DMS53 treated with DMSO at 0.1 percent for 48 hours (cell line): Measurements from ENCODE around the gene PICALM.
A peak's percentile ranks its signal among the peaks of the same experiment; 100 is the strongest.
"Not testable (repeated sequence)": the region's sequence is repeated elsewhere in the genome, so short reads cannot be mapped to it uniquely, and the experiment has no call there.

Source experiments
- DNase-seq: peaks from one replicate; lab custom pipeline; 2025; ENCODE audit not compliant: unreplicated experiment; lab: John Stamatoyannopoulos, UW

Gene PICALM, protein sequence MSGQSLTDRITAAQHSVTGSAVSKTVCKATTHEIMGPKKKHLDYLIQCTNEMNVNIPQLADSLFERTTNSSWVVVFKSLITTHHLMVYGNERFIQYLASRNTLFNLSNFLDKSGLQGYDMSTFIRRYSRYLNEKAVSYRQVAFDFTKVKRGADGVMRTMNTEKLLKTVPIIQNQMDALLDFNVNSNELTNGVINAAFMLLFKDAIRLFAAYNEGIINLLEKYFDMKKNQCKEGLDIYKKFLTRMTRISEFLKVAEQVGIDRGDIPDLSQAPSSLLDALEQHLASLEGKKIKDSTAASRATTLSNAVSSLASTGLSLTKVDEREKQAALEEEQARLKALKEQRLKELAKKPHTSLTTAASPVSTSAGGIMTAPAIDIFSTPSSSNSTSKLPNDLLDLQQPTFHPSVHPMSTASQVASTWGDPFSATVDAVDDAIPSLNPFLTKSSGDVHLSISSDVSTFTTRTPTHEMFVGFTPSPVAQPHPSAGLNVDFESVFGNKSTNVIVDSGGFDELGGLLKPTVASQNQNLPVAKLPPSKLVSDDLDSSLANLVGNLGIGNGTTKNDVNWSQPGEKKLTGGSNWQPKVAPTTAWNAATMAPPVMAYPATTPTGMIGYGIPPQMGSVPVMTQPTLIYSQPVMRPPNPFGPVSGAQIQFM

DNA sequence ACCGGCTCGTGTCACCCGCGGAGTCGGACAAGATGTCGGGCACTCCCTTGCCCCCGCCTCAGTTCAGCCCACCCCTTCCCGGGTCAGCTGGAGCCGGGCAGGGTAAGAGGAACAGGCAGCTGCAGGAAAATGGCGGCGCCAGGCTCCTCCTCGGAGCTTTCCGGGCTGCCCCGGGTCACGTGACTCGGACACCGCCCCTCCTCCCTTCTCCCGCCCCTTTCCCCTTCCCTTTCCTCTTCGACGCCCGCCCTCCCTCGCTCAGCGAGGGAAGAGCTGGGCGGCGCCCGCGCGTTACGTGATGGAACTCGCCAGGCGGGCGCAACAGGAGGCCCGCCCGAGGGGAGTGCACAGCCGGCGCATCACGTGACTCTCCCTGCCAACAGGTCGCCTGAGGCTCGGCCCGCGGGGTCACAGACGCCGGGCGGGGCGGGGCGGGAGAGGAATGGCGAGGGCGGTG, at the start of gene PICALM:
Gene PICALM, minus strand, starts transcription at position 134 of the 457 bp plus-strand sequence. CDS start 304 bp downstream, outside the sequence.
- DNase-seq = peak; percentile 100

DNA sequence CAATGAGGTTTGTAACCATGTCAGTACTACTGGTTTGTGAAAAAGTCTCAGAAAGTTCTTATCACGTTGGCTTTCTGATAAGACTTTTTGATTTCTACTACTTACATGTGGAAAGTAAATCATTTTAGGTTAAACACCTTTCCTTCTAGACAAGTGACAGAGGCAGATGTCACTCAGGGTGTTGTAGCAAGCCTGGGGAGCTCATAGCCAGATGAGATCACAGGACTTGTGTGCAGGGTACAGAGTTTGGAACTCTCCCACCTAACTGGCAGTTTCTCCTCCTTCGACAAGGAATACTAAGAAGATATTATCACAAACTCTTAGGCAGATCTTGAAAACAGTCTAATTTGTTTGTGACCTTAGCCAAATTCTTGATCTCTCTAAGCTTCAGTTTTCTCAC, 49.4 kb upstream of the PICALM start:
- DNase-seq = no peak

DNA sequence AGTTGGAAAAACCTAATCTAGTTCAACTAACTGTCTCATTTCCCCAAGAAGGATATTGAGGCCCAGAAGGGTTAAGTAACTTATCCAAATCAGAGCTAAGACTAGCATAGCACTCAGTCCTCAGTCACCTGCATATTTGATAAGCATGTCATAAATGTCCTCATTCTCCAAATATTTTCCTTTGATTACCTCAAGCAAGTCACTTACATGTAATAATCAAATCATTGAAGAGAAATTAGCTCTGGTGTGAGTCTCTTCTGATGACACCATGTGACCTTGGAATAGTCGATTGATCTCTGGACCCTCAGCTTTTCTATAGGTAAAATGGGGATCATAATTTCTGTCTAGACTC, 48.8 kb upstream of the PICALM start:
- no peak for DNase-seq

DNA sequence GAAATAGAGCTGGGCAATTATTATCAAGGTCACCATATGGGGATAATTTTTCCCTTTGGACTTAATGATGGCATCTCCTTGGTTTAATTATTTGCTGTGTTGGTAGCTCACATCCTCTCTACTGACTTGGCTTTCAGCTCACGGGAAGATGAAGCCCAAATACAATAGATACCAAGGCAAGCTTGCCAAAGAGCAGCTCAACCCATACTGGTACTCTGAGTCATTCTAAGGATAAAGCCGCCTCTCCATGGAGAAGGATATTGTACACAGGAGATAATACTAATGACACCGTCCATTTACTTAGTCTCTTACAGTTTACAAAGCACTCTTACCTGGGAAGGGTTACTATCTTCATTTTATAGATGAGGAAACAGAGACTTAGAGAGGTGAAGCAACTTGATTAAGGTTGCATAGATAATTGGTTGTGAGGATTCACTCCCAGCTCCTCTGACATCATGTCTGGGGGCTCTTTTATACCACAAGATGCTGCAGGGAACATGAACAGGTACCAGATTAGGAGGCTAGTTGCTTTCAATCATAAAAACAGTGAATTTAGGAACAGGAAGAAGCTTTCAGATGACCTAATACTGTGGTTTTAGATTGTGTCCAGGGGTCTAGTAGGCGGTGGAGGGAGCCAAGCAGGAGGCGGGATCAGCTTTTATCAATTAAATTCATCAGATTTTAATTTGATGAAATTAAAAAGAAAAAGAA, 48.3 kb upstream of the PICALM start:
- no peak for DNase-seq

DNA sequence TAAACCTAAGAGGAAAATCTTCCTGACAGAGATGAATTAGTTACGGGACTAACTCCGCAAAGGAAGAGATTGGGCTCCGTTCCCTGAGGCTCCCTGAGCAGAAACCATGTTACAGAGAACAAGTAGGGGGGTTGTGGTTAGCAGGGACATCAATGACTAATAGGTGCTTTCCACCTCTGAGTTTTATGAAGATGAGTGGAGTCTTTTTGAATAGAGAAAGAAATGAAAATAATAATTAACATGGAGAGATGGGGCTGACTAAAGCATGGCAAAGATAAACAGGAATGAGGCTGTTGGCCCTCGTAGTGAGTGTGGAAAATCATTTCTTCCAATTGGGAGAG, 47.5 kb upstream of the PICALM start:
- DNase-seq = no peak

DNA sequence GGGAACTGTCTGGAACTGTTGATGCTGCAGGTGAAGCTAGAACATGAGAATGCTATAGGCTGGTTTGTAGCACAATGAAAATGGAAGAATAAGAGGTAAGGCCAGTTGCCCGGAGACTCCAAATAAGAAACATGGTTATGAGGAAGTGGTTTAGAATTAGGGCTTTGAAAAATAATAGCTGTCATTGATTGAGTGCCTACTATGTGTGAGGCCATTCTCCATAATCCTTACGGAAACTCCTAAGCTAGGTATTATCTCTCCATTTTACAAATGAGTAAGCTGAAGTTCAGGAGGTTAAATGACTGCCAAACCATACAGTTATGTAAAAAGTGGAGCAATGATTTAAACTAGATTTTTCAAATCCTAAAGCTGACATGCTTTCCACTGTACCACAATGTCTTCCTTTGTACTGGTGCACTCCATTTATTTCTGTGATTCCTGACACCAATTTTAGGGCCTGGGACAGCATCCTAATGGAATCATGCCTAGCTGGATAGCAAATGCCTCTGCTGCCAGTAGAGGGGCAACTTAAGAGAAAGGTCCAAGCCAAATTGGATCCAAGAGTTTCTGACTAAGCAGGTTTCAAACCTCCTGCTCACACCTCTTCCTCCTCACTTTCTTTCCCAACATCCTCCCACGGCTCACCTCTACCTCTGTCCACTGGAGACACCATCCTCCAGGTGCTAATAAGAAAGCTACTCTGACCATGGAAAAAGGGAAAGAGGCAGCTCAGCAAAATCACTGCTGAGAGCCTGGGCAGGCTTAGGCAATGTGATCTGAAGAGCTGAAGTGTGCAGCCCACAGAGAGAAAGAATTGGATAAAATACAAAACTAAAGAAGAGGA, 46.9 kb upstream of the PICALM start:
- no peak for DNase-seq

DNA sequence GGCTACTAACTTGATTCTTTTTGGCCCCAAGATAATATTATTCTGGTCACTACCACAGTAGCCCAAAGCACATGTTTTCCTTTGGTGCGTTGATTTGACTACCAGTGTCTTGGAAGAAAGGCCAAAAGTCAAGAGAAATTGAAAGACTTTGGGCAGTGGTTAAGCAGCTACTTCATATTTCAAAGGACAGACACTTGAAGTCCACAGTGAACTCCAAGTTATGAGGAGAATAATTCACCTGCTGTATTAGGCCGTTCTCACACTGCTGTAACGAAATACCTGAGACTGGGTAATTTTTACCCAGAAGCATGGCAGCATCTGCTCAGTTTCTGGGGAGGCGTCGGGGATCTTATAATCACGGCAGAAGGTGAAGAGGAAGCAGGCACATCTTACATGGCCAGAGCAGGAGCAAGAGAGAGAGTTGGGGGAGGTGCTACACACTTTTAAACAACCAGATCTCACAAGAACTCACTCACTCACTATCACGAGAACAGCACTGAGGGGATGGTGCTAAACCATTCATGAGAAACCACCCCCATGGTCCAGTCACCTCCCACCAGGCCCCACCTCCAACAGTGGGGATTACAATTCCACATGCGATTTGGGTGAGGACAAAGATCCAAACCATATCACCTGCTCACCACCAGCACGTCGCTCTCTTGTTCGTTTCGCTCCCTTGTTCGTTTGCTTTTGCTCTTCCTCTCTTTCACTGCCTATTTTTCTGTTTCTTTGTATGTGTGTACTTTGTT, 40.2 kb upstream of the PICALM start:
- no peak for DNase-seq

DNA sequence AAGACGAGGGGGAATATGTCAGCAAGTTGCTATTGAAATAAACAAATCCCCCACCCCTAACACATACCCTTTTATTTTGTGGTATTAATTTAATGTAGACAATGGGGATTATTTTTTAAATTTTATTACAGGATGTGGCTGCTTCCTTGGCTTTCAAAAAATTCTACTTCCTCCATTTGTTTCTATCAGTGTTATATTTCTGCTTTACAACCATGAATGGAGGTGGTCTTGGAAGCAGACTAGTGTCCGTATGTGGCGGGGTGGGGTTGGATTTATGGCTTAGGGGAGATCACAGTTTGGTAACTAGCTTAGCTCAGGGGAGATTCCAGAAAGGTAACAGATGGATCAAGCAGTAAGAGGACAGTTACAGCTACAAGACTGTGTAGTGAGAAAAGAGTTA, 39.3 kb upstream of the PICALM start:
- no peak for DNase-seq

DNA sequence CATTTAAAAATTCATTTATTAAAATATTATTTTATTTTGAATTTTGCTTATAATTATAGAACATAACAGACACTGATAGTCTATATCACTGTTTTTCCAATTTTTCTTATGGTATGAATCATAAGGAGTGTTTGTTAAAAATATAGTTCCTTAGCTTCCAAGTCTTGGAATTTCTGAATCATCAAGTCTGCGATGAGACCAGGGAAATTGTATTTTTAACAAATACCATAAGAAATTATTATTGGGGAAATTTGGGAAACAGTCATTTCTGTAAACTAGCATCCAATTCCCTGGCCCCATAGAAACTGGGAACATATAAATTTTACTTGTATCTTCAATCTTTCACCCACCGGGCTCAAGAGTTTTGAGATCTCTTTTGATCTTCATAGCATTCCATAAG, 38.0 kb upstream of the PICALM start:
- no peak for DNase-seq

DNA sequence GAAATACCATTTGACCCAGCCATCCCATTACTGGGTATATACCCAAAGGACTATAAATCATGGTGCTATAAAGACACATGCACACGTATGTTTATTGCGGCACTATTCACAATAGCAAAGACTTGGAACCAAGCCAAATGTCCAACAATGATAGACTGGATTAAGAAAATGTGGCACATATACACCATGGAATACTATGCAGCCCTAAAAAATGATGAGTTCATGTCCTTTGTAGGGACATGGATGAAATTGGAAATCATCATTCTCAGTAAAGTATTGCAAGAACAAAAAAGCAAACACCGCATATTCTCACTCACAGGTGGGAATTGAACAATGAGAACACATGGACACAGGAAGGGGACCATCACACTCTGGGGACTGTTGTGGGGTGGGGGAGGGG, 37.1 kb upstream of the PICALM start:
- not testable (repeated sequence) for DNase-seq

DNA sequence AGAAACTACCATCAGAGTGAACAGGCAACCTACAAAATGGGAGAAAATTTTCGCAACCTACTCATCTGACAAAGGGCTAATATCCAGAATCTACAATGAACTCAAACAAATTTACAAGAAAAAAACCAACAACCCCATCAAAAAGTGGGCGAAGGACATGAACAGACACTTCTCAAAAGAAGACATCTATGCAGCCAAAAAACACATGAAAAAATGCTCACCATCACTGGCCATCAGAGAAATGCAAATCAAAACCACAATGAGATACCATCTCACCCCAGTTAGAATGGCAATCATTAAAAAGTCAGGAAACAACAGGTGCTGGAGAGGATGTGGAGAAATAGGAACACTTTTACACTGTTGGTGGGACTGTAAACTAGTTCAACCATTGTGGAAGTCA, 36.7 kb upstream of the PICALM start:
- not testable (repeated sequence) for DNase-seq

DNA sequence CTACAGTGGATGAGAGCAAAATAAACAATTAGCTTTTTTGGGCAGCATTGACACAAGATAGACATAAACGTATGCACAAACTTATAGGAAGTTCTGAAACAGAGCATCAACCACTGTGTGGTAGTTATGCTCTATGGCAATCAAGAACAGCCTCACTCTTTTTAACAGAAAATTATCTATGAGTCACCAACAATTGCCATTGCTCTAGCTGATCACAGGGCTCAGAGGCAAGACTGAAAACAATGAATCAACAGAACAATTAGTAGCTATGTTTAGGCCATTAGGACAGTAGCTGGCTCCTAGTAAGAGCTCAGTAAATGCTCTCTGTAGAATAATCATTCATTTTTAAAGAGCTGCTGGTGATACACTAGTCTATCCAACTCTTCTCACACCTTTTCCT, 34.9 kb upstream of the PICALM start:
- no peak for DNase-seq

DNA sequence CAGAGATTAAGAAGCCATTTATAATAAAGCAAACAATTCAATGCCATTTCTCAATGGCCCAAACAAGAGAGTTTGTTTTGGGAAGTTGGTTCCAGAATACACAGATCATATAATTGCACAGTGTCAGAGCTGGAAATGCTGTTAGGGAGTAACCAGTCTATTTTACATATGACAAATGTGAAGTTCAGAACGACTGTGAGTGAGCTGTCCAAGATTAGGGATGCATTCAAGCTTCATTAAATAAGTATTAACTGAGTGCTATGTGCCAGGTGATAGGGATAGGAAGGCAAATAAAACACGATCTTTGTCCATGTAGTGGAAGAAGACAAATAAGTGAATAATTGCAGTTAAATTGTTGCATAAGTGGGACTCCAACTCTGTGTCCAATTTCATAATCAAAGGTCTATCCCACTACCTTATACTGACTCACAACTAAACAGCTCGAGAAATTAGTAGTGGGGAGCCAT, 33.1 kb upstream of the PICALM start:
- no peak for DNase-seq

DNA sequence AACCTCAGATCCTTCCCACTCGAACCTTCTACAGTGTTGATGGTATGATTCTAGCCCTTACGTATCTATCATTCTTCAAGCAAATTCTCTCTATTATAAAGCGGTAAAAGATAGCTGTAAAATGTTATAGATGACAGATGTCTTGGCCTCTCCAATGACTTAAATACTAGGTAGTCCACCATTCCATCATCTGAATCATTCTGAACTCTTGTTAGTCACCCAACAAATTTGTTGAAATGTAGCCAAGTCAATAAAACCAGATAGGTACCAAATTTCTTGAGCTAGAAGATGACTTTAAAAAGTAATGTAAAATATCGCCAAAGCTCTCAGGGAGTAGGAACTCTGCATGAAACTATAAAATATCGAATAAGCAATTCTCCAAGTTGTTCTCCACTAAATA, 32.6 kb upstream of the PICALM start:
- DNase-seq = no peak

DNA sequence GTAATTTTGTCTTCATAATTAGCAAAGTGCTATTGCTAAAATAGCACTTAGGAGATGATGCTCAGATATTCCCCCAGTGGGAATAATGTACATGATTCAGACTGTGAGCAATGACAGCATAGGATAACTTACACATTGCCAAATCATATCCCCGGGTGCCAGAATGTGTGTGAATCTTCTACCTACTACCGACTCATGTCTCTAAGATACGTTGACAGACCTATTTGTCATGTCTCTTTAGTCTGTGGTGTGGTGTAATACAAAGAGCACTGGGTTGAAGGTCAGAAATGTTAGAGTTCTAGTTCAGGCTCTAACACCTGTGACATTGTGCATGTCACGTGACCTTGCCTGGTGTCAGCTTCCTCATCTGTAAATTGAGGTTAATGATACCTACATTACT, 31.0 kb upstream of the PICALM start:
- DNase-seq = no peak

DNA sequence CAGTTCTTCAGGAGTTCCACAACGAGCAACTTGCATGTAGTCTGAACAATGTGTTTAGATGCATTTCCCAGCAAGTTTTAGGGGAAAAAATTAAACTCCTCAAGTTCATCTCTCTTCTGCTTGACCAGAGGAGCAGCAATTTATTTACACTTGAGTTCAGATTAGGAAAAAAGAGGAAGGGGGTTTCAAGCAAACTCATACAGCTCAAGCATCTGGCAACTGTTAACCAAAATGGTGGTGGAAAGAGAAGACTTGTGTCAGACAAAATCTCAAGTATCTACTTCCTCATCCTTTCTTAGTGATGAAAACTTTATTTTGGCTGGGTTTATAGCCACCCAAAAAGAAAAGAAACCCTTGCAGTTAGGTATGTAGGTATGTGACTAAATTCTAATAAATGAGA, 29.1 kb upstream of the PICALM start:
- no peak for DNase-seq

DNA sequence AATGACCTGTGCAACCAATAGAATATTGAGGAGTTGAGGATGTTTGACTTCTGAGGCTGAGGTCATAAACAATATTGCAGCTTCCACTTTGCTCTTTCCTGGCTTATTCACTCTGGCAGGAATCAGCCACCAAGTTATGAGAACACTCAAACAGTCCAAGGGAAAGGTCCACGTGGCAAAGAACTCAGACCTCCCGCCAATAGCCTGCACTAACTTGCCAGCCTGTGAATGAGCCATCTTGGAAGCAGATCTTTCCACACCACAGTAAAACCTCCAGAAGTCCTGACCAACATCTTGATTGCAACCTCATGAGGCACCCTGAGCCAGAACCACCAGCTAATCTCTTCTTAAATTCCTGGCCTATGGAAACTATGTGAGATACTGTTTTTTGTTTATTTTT, 22.7 kb upstream of the PICALM start:
- DNase-seq = no peak

DNA sequence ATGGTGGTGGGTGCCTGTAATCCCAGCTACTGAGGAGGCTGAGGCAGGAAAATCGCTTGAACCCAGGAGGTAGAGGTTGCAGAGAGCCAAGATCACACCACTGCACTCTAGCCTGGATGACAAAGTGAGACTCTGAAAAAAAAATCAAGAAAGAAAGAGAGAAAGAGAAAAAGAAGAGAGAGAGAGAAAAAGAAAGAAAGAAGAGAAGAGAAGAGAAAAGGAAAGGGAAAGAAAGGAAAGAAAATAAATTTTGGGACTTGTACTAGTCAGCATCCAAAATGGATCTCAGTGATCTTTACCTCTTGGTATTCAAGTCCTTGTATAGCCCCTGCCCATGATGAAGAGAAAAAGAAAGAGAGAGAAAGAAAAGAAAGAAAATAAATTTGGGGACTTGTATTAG, 22.2 kb upstream of the PICALM start:
- no peak for DNase-seq

DNA sequence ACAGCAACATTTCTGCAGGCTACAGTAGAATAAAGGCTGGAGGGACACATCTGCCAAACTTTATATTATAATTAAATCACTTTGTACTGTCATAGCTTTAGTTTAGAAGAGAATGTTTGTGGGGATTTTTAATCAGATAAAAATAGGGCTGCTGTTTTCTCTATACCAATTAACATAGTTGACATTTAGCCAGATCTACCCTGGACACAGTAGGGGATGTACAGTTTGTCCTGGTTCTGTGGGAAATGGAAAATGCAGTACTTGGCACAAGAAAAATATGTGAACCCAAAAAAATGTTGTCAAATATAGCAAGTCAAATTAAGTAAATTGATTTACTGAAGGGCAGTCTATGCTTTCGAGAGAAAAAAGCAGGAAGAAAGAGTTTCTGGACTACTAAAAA, 20.8 kb upstream of the PICALM start:
- no peak for DNase-seq

DNA sequence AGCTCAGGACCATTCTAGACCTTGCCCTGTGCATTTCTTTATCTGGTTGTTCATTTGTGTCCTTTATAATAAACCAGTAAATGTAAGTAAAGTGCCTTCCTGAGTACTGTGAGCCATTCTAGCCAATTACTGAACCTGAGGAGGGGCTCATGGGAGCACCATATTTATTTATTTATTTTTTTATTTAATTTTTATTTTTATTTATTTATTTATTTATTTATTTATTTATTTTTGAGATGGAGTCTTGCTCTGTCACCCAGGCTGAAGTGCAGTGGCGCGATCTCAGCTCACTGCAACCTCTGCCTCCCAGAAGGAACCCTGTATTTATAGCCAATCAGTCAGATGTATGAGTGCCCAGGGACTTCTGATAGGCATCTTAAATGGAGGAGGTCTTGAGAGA, 18.8 kb upstream of the PICALM start:
- DNase-seq = not testable (repeated sequence)
